Stimulated activated CD8-positive, alpha-beta memory T cell treated with anti-CD3 and anti-CD28 coated beads, Interleukin-12 subunit alpha, Interleukin-12 subunit beta, amount 100 ng/mL, for 24 hours (primary cell): Measurements from ENCODE around the gene MTF1.
"Not testable (repeated sequence)": the region's sequence is repeated elsewhere in the genome, so short reads cannot be mapped to it uniquely, and the experiment has no call there.

ENCODE experiments used
- DNase-seq: peaks from one replicate; pipeline ENCODE4 v3.0.0-alpha.2; 2020; ENCODE audit errors: extremely low read depth

The MTF1 gene

GRCh38 chr1:37793773-37794371 lies 65.5 kb downstream of the MTF1 start, which contains the start of gene MANEAL:
MANEAL (plus strand) TSS chr1:37793847; CDS start chr1:37794183, 336 bp downstream.
- DNase-seq = no peak

DNA sequence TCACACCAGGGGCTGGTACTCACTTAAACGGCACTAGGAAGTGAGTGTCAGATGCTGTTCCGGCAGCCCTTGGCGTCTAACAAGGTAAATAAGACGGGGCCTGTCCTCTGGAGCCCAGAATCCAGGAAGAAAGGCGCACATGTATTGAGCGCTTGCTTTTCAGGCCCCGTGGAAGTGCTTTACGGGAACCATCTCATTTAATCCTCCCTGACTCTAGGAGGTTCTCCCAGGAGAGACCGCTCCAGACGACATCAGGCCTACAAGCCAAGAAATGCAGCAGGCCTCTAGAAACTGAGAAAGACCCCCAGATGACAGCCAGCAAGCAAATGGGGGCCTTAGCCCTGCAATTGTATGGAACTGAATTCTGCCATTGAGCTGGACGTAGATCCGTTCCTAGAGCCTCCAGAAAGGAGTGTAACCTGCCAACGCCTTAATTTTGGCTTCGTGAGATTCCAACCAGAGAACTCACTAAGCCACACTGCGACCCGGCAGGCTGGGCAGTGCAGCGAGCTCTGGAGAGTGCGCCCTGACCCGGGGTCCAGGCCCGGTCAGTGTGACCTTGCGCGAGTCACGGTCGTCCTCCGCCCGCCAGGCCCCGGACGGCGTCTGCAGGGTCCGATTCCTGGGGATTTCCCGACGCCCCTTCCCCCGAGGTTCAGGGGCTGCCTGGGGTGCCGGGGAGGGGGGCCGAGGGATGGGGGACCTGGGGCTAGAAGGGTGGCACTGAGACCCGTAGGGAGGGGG lies 66.3 kb downstream of the MTF1 start:
- no peak for DNase-seq

DNA sequence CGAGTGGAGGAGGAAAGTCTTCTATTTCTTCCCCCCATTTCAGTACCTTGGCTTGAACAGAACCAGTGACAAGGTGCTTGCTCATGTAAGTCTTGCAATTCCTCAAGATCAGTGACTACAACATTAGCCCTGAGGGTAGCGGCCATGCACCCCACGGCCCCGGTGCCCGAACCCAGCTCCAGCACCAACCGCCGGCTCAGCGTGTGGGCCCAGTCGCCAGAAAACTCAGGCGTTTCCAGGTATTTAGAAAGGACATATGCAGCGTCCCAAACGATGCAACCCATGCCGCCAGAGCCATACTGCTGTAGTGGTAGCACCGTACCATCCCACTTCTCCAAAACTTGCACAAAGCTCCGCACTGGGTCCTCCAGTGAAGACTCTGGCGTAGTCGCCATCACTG lies 76.9 kb downstream of the MTF1 start:
- no peak for DNase-seq

DNA sequence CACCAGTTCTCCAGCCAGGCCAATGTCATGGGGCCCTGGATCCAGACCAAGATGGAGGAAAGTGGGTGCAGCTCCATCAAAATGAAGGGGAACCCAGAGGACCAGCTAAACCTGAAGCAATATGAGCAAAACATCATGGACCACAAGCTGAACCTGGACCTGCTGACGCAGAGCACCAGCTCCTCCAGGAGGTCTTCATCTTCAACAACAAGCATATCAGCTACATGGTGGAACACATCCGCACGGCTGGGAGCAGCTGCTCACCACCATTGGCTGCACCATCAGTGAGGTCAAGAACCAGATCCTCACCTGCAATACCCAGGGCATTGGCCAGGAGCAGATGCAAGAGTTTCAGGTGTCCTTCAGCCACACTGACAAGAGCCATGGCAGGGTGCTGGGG lies 80.7 kb downstream of the MTF1 start:
- no peak for DNase-seq

GRCh38 chr1:37776946-37777516 lies 82.4 kb downstream of the MTF1 start:
- no peak for DNase-seq

GRCh38 chr1:37771440-37771839 lies 88.0 kb downstream of the MTF1 start:
- not testable (repeated sequence) for DNase-seq

DNA sequence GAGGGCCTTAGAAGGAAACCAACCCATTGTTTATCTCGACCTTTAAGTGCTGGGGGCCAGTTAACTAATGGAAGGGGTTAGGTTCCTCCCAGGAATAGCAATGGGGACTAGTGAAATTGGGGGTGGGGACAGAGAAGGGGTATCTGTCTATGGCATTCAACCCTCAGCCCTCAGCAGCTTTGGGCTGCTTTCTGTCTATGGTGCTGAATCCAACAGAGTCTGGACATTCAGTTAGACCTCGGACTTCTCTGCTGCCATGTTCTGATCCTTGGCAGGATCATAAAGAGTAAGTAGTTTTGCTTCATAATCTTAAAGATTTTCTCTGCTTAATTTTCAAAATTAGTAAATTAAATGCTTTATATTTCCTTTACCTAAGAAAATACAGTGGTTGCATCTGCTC lies 91.9 kb downstream of the MTF1 start:
- no peak for DNase-seq

- no peak for DNase-seq
Observed at GRCh38 chr1:37765916-37766664, 93.3 kb downstream of the MTF1 start.

DNA sequence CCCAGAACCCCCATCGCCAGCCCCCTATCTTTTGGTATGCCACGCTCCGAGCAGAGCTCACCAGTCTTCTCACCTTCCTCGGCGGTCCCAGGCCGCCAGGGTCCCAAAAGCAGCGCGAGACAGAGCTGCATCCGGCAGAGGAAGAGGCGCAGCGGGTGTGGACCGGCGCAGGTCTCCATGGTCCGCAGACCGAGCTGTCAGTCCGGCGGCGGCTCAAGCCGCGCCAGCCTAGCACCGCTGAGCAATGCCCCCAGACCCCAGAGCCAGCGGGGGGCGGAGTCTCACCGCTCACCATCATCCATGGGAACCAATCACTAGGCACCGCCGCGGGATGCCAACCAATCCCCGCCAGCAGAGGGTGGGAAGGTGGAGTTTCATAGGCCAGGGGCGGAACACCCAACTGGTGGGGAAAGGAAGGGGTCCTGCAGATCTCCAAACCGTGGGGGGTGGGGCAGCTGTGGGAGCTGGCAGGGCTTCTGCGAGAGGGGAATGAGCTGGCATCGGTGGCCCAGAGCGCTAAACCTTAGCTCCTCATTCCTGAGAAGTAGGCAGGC lies 94.4 kb downstream of the MTF1 start, which contains the start of gene EPHA10:
EPHA10 (minus strand) TSS at position 233 of the 554 bp plus-strand sequence; CDS start at position 179, 54 bp downstream.
- DNase-seq = no peak

- DNase-seq = no peak
Observed at GRCh38 chr1:37764414-37764825, 95.0 kb downstream of the MTF1 start.

GRCh38 chr1:37763791-37764413 lies 95.5 kb downstream of the MTF1 start:
- DNase-seq = no peak

- DNase-seq = no peak
Observed at GRCh38 chr1:37762516-37762915, 96.9 kb downstream of the MTF1 start.

DNA sequence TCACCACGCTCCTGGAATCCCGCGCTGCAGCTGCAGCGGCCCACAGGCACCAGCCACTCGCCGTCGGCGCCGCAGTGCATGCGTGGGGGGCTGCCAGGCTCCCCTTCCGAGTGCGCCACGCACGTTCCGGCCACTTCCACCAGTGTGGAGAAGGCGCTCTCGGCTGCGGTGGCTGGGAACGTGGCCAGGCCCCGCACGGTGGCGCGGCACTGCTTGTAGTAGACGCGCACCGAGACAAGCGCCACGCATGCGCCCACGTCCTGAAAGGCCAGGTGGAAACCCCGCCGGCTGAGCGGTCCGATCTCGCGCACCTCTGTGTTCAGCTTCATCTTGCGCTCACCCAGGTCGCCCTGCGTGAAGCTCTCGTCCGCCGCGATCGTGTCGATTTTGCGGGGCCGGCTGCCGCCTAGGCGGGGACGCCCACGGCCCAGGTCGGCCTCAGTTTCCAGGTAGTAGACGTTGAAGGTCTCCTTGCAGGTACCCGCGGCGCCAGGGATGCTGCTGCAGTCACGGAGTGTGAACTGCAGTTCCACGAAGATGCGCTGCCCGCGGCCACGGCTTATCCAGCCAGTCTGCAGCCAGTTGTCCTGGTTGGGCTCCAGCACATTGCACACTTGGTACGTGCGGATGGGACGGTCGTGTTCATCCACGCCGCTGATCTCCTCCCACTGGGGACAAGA lies 97.8 kb downstream of the MTF1 start:
- DNase-seq = no peak
